ENCODE data around the gene RHCG. TPM values are rescaled to one million over a fixed set of nuclear protein-coding genes. Genes with fewer than 3 reads are reported as not detected.

RHCG gene
- total RNA-seq, 2 experiments from 2014 or later, result not detected

DNA sequence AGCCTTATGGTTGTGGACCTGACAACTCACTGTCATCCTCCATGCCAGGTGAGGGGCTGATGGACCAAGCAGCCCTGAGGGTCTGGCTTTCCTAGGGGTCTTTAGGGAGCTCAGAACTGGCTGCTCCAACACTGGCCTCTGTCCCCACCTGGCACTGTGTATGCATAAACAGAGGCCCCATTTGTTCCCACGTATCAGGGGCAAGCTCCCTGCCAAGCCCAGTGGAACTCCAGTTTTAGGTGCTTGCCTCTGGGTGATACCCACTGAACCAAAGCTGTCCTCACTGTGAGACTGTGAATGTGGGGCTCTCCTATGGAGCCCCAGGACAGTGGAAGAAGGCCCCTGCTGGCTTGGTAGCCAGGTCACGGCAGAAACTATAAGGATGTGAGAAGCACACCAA lies 26.7 kb upstream of the RHCG start:
- Mint-ChIP-seq H3K27ac (no peak overlapping the region), H3K27me3 (ENCODE audit: low read depth) (peaks cover 7% of the 10 kb centered on the region), H3K4me1 (ENCODE audit: low read depth) (no peaks in the 10 kb centered on the region), H3K4me3 (no peak overlapping the region), H3K9me3 (ENCODE audit: insufficient read depth) (no peaks in the 10 kb centered on the region), H3K36me3 (ENCODE audit: low read depth) (no peaks in the 10 kb centered on the region)
- ATAC-seq (no peak), DNase-seq (no peak)
- POLR2A ChIA-PET, result no interaction called here
- CTCF ChIA-PET, result no interaction called here

DNA sequence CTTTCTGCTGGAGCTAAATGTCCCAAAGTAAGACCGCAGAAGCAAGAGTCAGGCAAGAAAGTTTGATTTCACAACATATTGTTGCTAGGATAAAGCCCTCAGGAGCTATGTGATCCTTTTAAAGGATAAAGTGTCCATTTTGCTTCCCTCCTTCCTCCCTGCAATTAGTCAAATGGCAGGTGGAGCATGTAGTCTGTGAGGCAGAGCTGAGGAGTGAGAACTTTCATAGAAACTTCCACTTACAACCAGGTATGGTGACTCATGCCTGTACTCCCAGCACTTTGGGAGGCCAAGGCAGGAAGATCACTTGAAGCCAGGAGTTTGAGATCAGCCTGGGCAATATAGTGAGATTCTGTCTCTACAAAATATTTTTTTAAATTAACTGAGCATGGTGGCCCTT lies 25.2 kb upstream of the RHCG start:
- H3K9me3 Mint-ChIP-seq (ENCODE audit: insufficient read depth), result no peaks in the 10 kb centered on the region
- DNase-seq, result no peak
- no peak overlapping the region for H3K4me3 Mint-ChIP-seq
- CTCF ChIA-PET, result interaction anchor here (1.2 kb wide), 1 partner anchor 79 kb away, joined by 3 read pairs; no protein-coding TSS in a partner anchor
- H3K27ac Mint-ChIP-seq, result no peak overlapping the region
- no peak for ATAC-seq
- POLR2A ChIA-PET, result no interaction called here
- H3K36me3 Mint-ChIP-seq (ENCODE audit: low read depth), result no peaks in the 10 kb centered on the region
- H3K4me1 Mint-ChIP-seq (ENCODE audit: low read depth), result no peaks in the 10 kb centered on the region
- peaks cover 17% of the 10 kb centered on the region for H3K27me3 Mint-ChIP-seq (ENCODE audit: low read depth)

DNA sequence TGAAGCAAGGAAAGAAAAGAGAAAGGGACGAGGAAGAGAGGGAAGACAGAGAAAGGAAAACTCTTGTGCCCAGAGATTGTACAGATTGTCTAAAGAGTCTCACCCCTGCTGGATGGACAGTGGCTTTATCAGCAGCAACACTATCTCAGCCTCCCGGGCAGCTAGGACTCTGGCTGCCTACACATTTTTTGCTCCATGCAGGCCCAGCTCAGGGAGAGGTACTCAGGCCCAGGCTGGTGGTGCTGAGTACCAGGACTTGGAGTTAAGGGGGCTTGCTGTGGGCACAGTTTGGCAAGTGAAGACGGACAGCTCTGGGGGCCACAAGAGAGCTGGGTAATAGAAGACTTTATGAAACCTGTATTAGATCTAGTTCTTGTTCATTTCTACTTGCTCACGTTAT lies 19.1 kb upstream of the RHCG start:
- no peak overlapping the region for H3K27ac Mint-ChIP-seq
- DNase-seq, result no peak
- no peaks in the 10 kb centered on the region for H3K9me3 Mint-ChIP-seq (ENCODE audit: insufficient read depth)
- ChIA-PET POLR2A (no interaction called here), CTCF (no interaction called here)
- peaks cover 23% of the 10 kb centered on the region for H3K27me3 Mint-ChIP-seq (ENCODE audit: low read depth)
- no peaks in the 10 kb centered on the region for H3K4me1 Mint-ChIP-seq (ENCODE audit: low read depth)
- no peak overlapping the region for H3K4me3 Mint-ChIP-seq
- ATAC-seq, result no peak
- H3K36me3 Mint-ChIP-seq (ENCODE audit: low read depth), result no peaks in the 10 kb centered on the region

DNA sequence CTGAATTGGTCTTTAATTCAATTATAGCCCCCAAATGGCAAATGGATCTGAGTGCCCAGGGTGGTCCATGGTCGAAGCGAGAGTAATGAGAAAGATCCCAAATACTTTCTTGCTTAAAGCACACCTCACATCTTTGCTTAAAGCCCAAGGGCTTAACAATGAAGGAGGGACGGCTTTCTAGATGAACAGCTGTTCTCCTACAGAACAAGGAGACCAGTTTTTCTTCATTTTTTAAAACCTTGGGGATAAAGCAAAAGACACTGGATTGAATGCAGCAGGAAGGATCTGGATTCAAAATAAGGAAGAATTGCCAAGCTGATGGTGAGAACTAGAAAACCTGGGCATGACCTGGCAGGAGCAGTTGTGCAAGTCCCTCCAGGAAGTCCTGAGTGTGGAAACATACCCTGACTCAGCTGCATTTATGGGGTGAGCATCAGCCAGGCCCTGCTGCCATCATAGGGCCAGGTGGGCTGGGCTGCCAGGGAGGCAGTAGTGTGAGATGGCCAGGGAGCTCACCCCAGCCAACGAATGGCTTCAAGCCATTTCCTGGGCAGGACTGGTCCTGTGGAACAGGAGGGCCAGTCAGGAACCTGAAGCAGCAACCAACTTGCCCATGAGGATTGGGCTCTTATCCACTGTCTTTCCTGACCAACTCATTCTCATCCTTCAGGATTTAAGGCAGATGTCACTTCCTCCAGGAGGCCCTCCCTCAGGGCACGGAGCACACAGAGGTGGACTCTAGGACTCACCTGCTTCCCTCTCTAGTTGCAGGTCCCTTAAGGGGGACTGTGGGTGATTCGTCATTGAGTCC lies 18.4 kb upstream of the RHCG start:
- peaks cover 28% of the 10 kb centered on the region for H3K27me3 Mint-ChIP-seq (ENCODE audit: low read depth)
- no peaks in the 10 kb centered on the region for H3K36me3 Mint-ChIP-seq (ENCODE audit: low read depth)
- no peaks in the 10 kb centered on the region for H3K9me3 Mint-ChIP-seq (ENCODE audit: insufficient read depth)
- POLR2A ChIA-PET, result no interaction called here
- no peak overlapping the region for H3K27ac Mint-ChIP-seq
- no peak overlapping the region for H3K4me3 Mint-ChIP-seq
- CTCF ChIA-PET, result no interaction called here
- ATAC-seq, result no peak
- no peak for DNase-seq
- no peaks in the 10 kb centered on the region for H3K4me1 Mint-ChIP-seq (ENCODE audit: low read depth)

DNA sequence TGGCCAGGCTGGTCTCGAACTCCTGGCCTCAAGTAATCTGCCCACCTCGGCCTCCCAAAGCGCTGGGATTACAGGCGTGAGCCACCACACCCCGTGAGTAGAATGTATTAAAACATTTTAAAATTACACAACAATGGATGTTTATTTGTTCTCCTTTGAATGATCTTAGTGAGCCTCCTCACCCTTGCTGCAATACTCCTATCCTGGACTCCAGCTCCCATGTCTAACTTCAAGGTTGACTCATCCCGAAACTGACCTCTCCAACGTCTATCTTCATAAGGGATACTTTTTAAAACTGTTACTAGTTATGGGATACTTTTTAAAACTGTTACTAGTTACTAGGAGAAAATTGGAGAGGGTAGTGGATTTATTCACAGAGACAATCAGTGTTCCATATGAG lies 17.8 kb upstream of the RHCG start:
- no peak for DNase-seq
- Mint-ChIP-seq H3K36me3 (ENCODE audit: low read depth) (no peaks in the 10 kb centered on the region), H3K9me3 (ENCODE audit: insufficient read depth) (no peaks in the 10 kb centered on the region), H3K4me3 (no peak overlapping the region), H3K27ac (no peak overlapping the region), H3K4me1 (ENCODE audit: low read depth) (no peaks in the 10 kb centered on the region), H3K27me3 (ENCODE audit: low read depth) (peaks cover 29% of the 10 kb centered on the region)
- CTCF ChIA-PET, result no interaction called here
- POLR2A ChIA-PET, result no interaction called here
- ATAC-seq, result no peak

DNA sequence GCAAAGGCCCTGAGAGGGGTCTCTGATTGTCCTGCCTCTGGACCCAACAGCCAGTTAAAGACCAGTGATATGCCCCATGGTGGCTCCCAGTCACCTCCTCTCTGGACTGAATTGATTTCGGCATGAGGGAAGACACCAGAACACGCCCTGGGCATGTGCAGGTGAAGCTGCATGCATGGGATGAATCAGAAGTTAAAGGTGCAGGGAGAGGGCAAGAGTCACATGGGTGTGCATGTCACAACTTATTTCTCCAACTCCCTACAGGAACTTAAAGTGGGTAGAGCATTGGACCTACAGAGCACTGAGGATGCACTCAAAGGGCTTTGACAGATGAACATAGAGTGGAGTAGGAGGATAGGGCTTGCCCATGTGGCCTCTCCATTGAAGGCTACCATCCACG lies 16.9 kb upstream of the RHCG start:
- DNase-seq (no peak), ATAC-seq (no peak)
- Mint-ChIP-seq H3K4me3 (no peak overlapping the region), H3K27me3 (ENCODE audit: low read depth) (peaks cover 29% of the 10 kb centered on the region), H3K4me1 (ENCODE audit: low read depth) (no peaks in the 10 kb centered on the region), H3K9me3 (ENCODE audit: insufficient read depth) (no peaks in the 10 kb centered on the region), H3K36me3 (ENCODE audit: low read depth) (no peaks in the 10 kb centered on the region), H3K27ac (no peak overlapping the region)
- ChIA-PET CTCF (no interaction called here), POLR2A (no interaction called here)

DNA sequence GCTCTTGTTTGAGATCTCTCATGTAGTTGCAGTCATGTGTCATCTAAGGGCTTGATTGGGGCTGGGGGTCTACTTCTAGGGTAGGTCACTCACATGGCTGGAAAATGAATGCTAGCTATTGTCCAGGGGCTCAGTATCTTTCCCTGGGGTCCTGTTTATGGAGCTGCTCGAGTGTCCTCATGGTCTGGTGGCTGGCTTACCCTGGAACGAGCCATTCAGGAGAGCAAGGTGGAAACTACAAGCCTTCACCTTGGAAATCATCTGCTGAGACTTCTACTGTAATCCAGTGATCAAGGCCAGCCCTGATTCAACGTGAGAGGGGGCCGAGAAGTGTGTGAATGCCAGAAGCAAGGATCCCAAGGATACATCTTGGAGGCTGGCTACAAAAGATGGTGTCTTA lies 16.2 kb upstream of the RHCG start:
- Mint-ChIP-seq H3K4me3 (no peak overlapping the region), H3K27me3 (ENCODE audit: low read depth) (peaks cover 29% of the 10 kb centered on the region), H3K27ac (no peak overlapping the region), H3K9me3 (ENCODE audit: insufficient read depth) (no peaks in the 10 kb centered on the region), H3K36me3 (ENCODE audit: low read depth) (no peaks in the 10 kb centered on the region), H3K4me1 (ENCODE audit: low read depth) (no peaks in the 10 kb centered on the region)
- ChIA-PET POLR2A (no interaction called here), CTCF (no interaction called here)
- no peak for ATAC-seq
- DNase-seq, result no peak

DNA sequence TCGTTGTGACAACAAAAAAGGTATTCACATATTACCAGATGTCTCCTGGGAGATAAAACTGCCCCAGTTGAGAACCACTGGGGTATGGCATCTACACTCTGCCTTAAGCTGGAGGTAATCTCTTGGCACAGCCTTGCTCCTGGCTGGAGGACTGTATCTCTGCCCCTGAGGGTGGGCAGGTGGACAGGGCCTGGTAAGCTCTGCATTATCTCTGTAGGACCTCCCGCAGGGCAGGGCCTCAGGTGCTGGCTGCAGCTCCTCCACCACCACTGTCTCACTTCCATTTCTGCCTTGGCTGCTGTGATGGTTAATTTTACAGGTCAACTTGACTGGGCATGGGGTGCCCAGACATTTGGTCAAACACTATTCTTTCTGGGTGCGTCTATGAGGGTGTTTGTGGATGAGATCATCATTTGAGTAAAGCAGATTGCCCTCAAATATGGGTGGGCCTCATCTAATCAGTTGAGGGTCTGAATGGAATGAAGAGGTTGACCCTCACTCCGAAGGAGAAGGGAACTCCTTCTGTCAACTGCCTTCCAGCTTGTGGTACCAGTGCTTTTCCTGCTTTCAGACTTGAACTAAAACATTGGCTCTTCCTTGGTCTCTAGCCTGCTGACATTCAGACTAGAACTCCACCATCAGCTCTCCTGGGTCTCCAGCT lies 9.8 kb upstream of the RHCG start:
- CTCF ChIA-PET, result interaction anchor here (1.7 kb wide), 1 partner anchor 148 kb away, joined by 5 read pairs; no protein-coding TSS in a partner anchor
- POLR2A ChIA-PET, result no interaction called here
- no peak overlapping the region for H3K27ac Mint-ChIP-seq
- DNase-seq (no peak), ATAC-seq (no peak)
- H3K36me3 Mint-ChIP-seq (ENCODE audit: low read depth), result no peaks in the 10 kb centered on the region
- no peaks in the 10 kb centered on the region for H3K9me3 Mint-ChIP-seq (ENCODE audit: insufficient read depth)
- H3K27me3 Mint-ChIP-seq (ENCODE audit: low read depth), result peaks cover 23% of the 10 kb centered on the region
- no peak overlapping the region for H3K4me3 Mint-ChIP-seq
- peaks cover under 1% of the 10 kb centered on the region for H3K4me1 Mint-ChIP-seq (ENCODE audit: low read depth)

DNA sequence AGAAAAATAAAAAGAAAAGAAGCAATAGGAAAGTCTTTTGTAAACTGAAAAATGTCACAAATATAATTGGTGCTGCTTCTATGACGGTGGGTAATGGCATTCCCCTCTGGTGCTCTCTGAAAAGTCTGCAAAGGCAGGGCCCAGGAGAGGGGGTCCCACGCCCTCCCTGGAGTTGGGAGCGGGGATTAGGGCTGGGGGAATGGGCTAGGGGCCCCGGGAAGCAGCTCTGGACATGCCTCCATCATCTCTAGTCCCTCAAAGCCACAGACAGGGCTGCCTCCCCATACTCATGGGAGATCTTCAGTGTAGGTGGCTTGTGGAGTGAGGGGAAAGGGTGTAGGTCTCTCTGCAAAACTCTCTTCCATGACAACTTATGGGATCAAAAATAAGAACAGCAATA lies 7.8 kb upstream of the RHCG start:
- Mint-ChIP-seq H3K4me1 (ENCODE audit: low read depth) (peaks cover 5% of the 10 kb centered on the region), H3K27me3 (ENCODE audit: low read depth) (peaks cover 15% of the 10 kb centered on the region), H3K4me3 (no peak overlapping the region), H3K9me3 (ENCODE audit: insufficient read depth) (no peaks in the 10 kb centered on the region), H3K27ac (no peak overlapping the region), H3K36me3 (ENCODE audit: low read depth) (no peaks in the 10 kb centered on the region)
- ATAC-seq, result no peak
- ChIA-PET POLR2A (no interaction called here), CTCF (interaction anchor here (1.1 kb wide), 1 partner anchor 146 kb away, joined by 3 read pairs; no protein-coding TSS in a partner anchor)
- DNase-seq, result no peak

DNA sequence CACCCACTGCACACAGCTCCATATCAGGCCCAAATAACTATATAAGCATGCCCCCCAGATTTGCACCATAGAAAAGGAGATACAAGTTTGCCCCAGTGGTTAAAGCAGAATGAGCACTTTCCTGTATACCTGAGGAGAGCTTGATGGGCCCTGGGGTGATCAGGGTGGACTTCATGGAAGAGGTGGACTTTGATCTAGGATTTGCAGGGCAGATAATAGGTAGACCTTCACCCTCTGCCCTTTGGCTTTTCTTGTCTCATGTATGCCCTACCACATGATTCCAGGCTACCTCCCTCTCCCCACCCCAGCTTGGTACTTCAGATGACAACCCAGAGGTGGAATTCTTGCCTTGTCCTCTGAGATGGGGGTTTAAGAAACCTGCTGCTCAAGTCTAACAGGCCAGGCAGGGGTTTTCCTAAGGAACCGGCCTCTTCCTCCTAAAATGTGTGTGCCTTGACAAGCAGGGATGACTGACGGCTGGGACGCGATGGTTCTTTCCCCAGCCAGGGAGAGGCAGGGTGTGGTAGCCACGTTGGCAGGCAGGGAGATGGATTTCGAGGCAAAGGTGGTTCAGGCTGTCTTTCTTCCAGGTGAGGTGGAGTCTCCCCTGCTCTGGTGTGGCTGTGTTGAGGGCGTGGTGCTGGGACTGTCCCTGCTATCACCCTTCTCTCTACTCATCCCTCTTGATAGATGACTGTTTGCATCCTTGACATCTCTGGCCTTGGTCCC lies 6.6 kb upstream of the RHCG start:
- H3K9me3 Mint-ChIP-seq (ENCODE audit: insufficient read depth), result no peaks in the 10 kb centered on the region
- CTCF ChIA-PET, result interaction anchor here (1.1 kb wide), 1 partner anchor 145 kb away, joined by 3 read pairs; no protein-coding TSS in a partner anchor
- POLR2A ChIA-PET, result no interaction called here
- no peaks in the 10 kb centered on the region for H3K36me3 Mint-ChIP-seq (ENCODE audit: low read depth)
- peaks cover 25% of the 10 kb centered on the region for H3K27me3 Mint-ChIP-seq (ENCODE audit: low read depth)
- DNase-seq (no peak), ATAC-seq (no peak)
- no peak overlapping the region for H3K27ac Mint-ChIP-seq
- no peak overlapping the region for H3K4me3 Mint-ChIP-seq
- H3K4me1 Mint-ChIP-seq (ENCODE audit: low read depth), result peaks cover 5% of the 10 kb centered on the region

DNA sequence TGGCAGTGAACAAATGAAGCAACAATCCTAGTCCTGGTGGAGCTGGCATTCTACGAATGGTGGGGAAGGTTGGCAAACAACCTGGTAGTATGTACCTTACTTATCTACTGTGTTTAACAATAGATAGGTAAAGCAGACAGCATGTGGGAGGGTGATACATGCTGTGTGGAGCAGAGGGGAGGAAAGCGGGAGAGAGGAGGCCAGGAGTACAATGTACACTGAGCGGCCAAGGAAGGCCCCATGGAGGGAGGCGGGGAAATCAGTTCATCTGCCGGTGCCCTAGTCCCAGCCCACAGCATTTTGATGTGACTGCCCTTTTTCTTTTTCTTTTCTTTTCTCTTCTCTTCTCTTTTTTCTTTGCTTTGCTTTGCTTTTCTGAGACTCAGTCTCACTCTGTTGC lies 5.3 kb upstream of the RHCG start:
- ATAC-seq (no peak), DNase-seq (no peak)
- CTCF ChIA-PET, result no interaction called here
- Mint-ChIP-seq H3K4me3 (no peak overlapping the region), H3K4me1 (ENCODE audit: low read depth) (peaks cover 8% of the 10 kb centered on the region), H3K27ac (no peak overlapping the region), H3K27me3 (ENCODE audit: low read depth) (peaks cover 30% of the 10 kb centered on the region), H3K36me3 (ENCODE audit: low read depth) (no peaks in the 10 kb centered on the region), H3K9me3 (ENCODE audit: insufficient read depth) (no peaks in the 10 kb centered on the region)
- POLR2A ChIA-PET, result no interaction called here

Data from activated CD8-positive, alpha-beta T cell treated with anti-CD3 and anti-CD28 coated beads, Interleukin-2, amount 10 ng/mL, durations not matched to agents 7 days and 5 days (primary cell).